Vagina (tissue), 2 donors: ENCODE results near the gene NAP1L5. TPM values are rescaled to one million over a fixed set of nuclear protein-coding genes. Genes with fewer than 3 reads are reported as not detected.

ENCODE experiments used
- DNase-seq, 2 donors: peaks; one replicate each; pipeline ENCODE4 v3.0.0-alpha.2; 2017; ENCODE audit errors: extremely low spot score in 2 of 2
- H3K27ac ChIP-seq: fragments of 200-600 bp; sonication (generic); one replicate; pipeline ENCODE4 v1.5.1; 2019
- H3K27me3 ChIP-seq: fragments of 200-600 bp; sonication (generic); one replicate; pipeline ENCODE4 v1.5.1; 2019
- H3K36me3 ChIP-seq, 2 donors: fragments of 200-600 bp; sonication (generic); one replicate each; pipeline ENCODE4 v1.5.1; 2017 to 2019
- H3K4me1 ChIP-seq: fragments of 200-600 bp; sonication (generic); one replicate; pipeline ENCODE4 v1.5.1; 2019
- H3K4me3 ChIP-seq, 2 donors: fragments of 200-600 bp; sonication (generic); 1 replicate in 1 of 2; 2 replicates in 1 of 2; pipeline ENCODE4 v1.5.1; 2016 to 2019
- H3K9me3 ChIP-seq: fragments of 200-600 bp; sonication (generic); one replicate; pipeline ENCODE4 v1.5.1; 2019
- POLR2A ChIP-seq, 2 donors: fragments of 450-650 bp; IDR thresholded peaks; one replicate each; pipeline ENCODE4 v1.6.1; 2017; ENCODE audit warnings: antibody characterized with exemption in 2 of 2, mild to moderate bottlenecking in 2 of 2, moderate library complexity in 2 of 2
- POLR2AphosphoS5 ChIP-seq, 2 donors: sonication (generic); formaldehyde crosslinking; IDR thresholded peaks; one replicate each; pipeline ENCODE4 v1.9.0; 2017; ENCODE audit warnings: antibody characterized with exemption in 2 of 2, mild to moderate bottlenecking in 2 of 2, low read depth in 1 of 2; ENCODE audit not compliant: insufficient read depth in 1 of 2
- intact Hi-C: fragments of 100-400 bp; cut with DNase I; formaldehyde crosslinking; loops from one replicate; pipeline ENCODE4 v1.15.1; 2023
- total RNA-seq: library from RNA; depleted of rRNA; stranded (reverse); fragments of >200 nt; gene quantifications from one replicate; pipeline ENCODE4 v1.2.3, GENCODE V29; 2016
- TF ChIP-seq, protein P1 (sequence below), 3 experiments: fragments of 450-650 bp in 2 of 3; fragments of 200-600 bp in 1 of 3; sonication (generic) in 1 of 3; IDR thresholded peaks; one replicate each; pipeline ENCODE4 v1.5.1; 2017 to 2019; ENCODE audit warnings: antibody characterized with exemption in 3 of 3, mild to moderate bottlenecking in 2 of 3, moderate library complexity in 2 of 3

The NAP1L5 gene
- total RNA-seq, 1 donor from 2014 or later: 9.1 TPM

- no peaks in the 10 kb centered on the region for H3K27me3 ChIP-seq
- intact Hi-C loops: loop anchor here (10.0 kb wide), 1 partner anchor 319 kb away; no protein-coding TSS in a partner anchor
- H3K9me3 ChIP-seq: no peaks in the 10 kb centered on the region
- DNase-seq: no peak
- H3K4me3 ChIP-seq: no peak overlapping the region
- H3K27ac ChIP-seq: peak overlapping the region; percentile 34
- peaks cover 16% of the 10 kb centered on the region for H3K4me1 ChIP-seq
- TF ChIP-seq POLR2A (IDR thresholded peaks at IDR 0.05): no peak
- TF ChIP-seq POLR2AphosphoS5 (IDR thresholded peaks at IDR 0.05; ENCODE audit: insufficient read depth in 1 of 2, low read depth in 1 of 2): no peak
- TF ChIP-seq, protein P1, sequence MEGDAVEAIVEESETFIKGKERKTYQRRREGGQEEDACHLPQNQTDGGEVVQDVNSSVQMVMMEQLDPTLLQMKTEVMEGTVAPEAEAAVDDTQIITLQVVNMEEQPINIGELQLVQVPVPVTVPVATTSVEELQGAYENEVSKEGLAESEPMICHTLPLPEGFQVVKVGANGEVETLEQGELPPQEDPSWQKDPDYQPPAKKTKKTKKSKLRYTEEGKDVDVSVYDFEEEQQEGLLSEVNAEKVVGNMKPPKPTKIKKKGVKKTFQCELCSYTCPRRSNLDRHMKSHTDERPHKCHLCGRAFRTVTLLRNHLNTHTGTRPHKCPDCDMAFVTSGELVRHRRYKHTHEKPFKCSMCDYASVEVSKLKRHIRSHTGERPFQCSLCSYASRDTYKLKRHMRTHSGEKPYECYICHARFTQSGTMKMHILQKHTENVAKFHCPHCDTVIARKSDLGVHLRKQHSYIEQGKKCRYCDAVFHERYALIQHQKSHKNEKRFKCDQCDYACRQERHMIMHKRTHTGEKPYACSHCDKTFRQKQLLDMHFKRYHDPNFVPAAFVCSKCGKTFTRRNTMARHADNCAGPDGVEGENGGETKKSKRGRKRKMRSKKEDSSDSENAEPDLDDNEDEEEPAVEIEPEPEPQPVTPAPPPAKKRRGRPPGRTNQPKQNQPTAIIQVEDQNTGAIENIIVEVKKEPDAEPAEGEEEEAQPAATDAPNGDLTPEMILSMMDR (IDR thresholded peaks at IDR 0.05): no peak
- H3K36me3 ChIP-seq: peaks cover 0 to 24% of the 10 kb centered on the region in 2 donors
These were observed 8.3 kb upstream of the NAP1L5 start for GRCh38 chr4:88705805-88706492.

DNA sequence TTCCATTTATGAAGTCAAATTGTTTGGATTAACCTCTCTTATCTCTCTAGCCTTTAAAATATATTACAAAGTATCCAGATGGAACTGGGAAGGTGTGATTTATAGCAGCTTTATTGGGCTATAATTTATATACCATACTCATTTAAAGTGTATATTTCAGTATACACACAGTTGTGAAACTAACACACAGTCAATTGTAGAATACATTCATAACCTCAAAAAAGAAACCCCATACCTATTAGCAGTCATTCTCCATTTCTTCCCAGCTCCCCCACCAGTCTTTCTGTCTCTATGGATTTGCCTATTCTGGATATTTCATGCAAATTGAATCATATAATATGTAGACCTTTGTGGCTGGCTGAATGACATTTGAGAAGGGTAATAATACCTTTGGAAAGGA is 7.6 kb upstream of the NAP1L5 start:
- peaks cover 0 to 19% of the 10 kb centered on the region in 2 donors for H3K36me3 ChIP-seq
- intact Hi-C loops: loop anchor here (10.0 kb wide), 1 partner anchor 320 kb away; no protein-coding TSS in a partner anchor

DNA sequence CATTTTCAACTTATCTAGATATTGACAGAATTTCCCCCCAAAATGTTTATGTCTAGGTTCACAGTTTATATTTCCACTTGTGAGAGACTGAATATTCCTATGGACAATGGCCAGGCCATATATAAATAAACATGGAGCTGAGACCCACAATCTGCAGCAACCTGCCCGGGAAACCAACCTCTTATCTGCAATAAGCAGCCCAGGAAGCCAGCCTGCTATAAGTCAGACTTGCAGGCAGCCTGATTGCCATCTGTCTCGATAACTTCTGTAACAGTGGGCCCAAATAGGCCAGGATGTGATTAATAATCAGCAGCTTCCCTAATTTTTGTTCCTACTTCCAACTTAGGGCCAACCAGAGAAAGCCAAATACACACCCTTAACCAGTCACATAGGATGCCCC is 5.2 kb upstream of the NAP1L5 start:
- TF ChIP-seq POLR2AphosphoS5 (IDR thresholded peaks at IDR 0.05; ENCODE audit: insufficient read depth in 1 of 2, low read depth in 1 of 2): no peak
- TF ChIP-seq, protein P1 (IDR thresholded peaks at IDR 0.05): no peak
- TF ChIP-seq POLR2A (IDR thresholded peaks at IDR 0.05): no peak
- Histone ChIP-seq H3K36me3 (peaks cover 0 to 19% of the 10 kb centered on the region in 2 donors), H3K4me1 (peaks cover 16% of the 10 kb centered on the region), H3K9me3 (no peaks in the 10 kb centered on the region), H3K4me3 (no peak overlapping the region), H3K27ac (no peak overlapping the region), H3K27me3 (no peaks in the 10 kb centered on the region)
- DNase-seq: no peak
- intact Hi-C loops: loop anchor here (10.0 kb wide), 1 partner anchor 322 kb away; no protein-coding TSS in a partner anchor

More for the DNA sequence above, 7.6 kb upstream of the NAP1L5 start:
- H3K4me1 ChIP-seq: peaks cover 16% of the 10 kb centered on the region
- no peaks in the 10 kb centered on the region for H3K9me3 ChIP-seq
- TF ChIP-seq POLR2AphosphoS5 (IDR thresholded peaks at IDR 0.05; ENCODE audit: insufficient read depth in 1 of 2, low read depth in 1 of 2) (no peak), POLR2A (IDR thresholded peaks at IDR 0.05) (no peak)
- TF ChIP-seq, protein P1 (IDR thresholded peaks at IDR 0.05): no peak
- DNase-seq: no peak
- H3K27ac ChIP-seq: no peak overlapping the region
- H3K4me3 ChIP-seq: no peak overlapping the region
- H3K27me3 ChIP-seq: no peaks in the 10 kb centered on the region

DNA sequence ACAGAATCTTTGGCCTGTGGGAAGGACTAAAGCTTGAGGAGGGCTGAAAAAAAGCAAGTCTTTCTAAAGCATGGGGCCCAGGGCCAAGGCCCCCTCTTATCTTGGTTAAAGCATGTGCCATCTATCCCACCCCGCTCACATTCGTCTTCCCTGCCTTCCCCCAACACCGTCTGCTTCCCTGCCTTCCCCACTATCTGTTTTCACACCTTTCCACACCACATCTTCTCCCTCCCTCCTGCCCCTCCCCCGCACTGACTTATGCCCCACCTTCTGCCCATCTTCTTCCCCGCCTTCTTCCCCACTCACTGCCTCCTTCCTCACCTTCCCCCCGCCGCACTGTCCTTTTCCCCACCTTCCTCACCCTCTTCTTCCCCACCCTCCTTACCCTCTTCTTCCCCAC is 890 bp upstream of the NAP1L5 start:
- no peak for DNase-seq
- H3K9me3 ChIP-seq: no peaks in the 10 kb centered on the region
- H3K27me3 ChIP-seq: no peaks in the 10 kb centered on the region
- H3K36me3 ChIP-seq: no peaks in the 10 kb centered on the region
- intact Hi-C loops: no loop called here
- H3K4me3 ChIP-seq: no peak overlapping the region
- TF ChIP-seq POLR2A (IDR thresholded peaks at IDR 0.05): no peak
- no peak for TF ChIP-seq POLR2AphosphoS5 (IDR thresholded peaks at IDR 0.05; ENCODE audit: insufficient read depth in 1 of 2, low read depth in 1 of 2)
- TF ChIP-seq, protein P1 (IDR thresholded peaks at IDR 0.05): no peak
- H3K4me1 ChIP-seq: no peaks in the 10 kb centered on the region
- H3K27ac ChIP-seq: no peak overlapping the region

DNA sequence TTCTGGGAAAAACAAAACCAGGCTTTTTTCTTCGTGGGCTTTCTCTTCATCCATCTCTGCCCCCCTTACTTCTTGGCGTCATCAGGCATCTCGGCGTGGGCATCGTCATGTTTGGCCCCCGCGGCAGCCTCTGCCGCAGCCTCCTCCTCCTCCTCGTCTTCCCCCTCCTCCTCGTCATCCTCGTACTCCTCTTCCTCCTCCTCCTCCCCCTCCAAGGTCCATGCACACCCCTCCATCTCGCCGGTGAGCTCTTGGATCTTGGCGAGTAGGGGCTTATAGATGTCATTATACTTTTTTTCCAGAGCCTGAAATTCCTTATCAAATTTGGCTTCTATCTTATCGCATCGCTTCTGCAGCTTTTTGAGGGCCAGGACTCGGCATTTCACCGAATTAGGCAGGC is 488 bp downstream of the NAP1L5 start:
- DNase-seq: no peak
- no peak for TF ChIP-seq POLR2A (IDR thresholded peaks at IDR 0.05)
- TF ChIP-seq, protein P1 (IDR thresholded peaks at IDR 0.05): no peak
- TF ChIP-seq POLR2AphosphoS5 (IDR thresholded peaks at IDR 0.05; ENCODE audit: insufficient read depth in 1 of 2, low read depth in 1 of 2): no peak
- Histone ChIP-seq H3K27ac (peak overlapping the region; percentile 82), H3K27me3 (no peaks in the 10 kb centered on the region), H3K9me3 (no peaks in the 10 kb centered on the region), H3K4me3 (peak overlapping the region; percentile 60 to 62), H3K36me3 (no peaks in the 10 kb centered on the region), H3K4me1 (no peaks in the 10 kb centered on the region)
- intact Hi-C loops: no loop called here
